ENCODE measurements around the gene HGD.

DNA sequence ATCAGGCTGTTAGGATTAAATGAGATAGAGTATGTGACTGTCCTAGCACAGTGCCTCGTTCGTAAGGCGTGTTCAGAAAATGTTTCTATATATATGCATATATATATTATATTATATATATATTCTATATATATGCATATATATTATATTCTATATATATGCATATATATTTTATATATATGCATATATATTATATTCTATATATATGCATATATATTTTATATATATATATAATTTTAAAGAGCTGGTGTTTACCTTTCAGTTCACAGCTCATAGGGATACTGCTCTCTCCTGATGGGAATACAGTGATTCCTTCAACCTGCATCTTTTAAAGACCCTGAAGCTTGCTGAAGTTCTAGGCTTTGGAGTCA lies 85.2 kb downstream of the HGD start:
- TF ChIP-seq POLR2A (IDR thresholded peaks at IDR 0.05) (no peak), POLR2AphosphoS5 (IDR thresholded peaks at IDR 0.05) (no peak)
- TF ChIP-seq, protein P1, sequence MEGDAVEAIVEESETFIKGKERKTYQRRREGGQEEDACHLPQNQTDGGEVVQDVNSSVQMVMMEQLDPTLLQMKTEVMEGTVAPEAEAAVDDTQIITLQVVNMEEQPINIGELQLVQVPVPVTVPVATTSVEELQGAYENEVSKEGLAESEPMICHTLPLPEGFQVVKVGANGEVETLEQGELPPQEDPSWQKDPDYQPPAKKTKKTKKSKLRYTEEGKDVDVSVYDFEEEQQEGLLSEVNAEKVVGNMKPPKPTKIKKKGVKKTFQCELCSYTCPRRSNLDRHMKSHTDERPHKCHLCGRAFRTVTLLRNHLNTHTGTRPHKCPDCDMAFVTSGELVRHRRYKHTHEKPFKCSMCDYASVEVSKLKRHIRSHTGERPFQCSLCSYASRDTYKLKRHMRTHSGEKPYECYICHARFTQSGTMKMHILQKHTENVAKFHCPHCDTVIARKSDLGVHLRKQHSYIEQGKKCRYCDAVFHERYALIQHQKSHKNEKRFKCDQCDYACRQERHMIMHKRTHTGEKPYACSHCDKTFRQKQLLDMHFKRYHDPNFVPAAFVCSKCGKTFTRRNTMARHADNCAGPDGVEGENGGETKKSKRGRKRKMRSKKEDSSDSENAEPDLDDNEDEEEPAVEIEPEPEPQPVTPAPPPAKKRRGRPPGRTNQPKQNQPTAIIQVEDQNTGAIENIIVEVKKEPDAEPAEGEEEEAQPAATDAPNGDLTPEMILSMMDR (IDR thresholded peaks at IDR 0.05), result no peak
